Esophagus (tissue), 2 donors: Measurements from ENCODE around the gene HTR1E. TPM values are rescaled to one million over a fixed set of nuclear protein-coding genes. Genes with fewer than 3 reads are reported as not detected.
"Not testable (repeated sequence)": the region's sequence is repeated elsewhere in the genome, so short reads cannot be mapped to it uniquely, and the experiment has no call there.

Experiments used
- H3K27ac ChIP-seq, 2 donors: one replicate each; pipeline ENCODE4 v1.5.1; 2013; ENCODE audit warnings: low read depth in 2 of 2, mild to moderate bottlenecking in 2 of 2, inconsistent platforms in 1 of 2, low read length in 1 of 2, moderate library complexity in 1 of 2
- H3K27me3 ChIP-seq, 2 donors: one replicate each; pipeline ENCODE4 v1.6.1; 2013; ENCODE audit warnings: low read length in 2 of 2, control low read depth in 1 of 2, mild to moderate bottlenecking in 1 of 2; ENCODE audit not compliant: insufficient read depth in 2 of 2, control insufficient read depth in 1 of 2
- H3K36me3 ChIP-seq, 2 donors: one replicate each; pipeline ENCODE4 v1.6.1; 2013; ENCODE audit warnings: low read length in 1 of 2; ENCODE audit not compliant: control insufficient read depth in 2 of 2, insufficient read depth in 2 of 2
- H3K4me1 ChIP-seq, 2 donors: one replicate each; pipeline ENCODE4 v1.6.1; 2013; ENCODE audit warnings: low read length in 1 of 2; ENCODE audit not compliant: control insufficient read depth in 2 of 2, insufficient read depth in 2 of 2
- H3K4me3 ChIP-seq, 2 donors: one replicate each; pipeline ENCODE4 v1.5.1; 2013; ENCODE audit warnings: low read length in 2 of 2, mild to moderate bottlenecking in 2 of 2, low read depth in 1 of 2, moderate library complexity in 1 of 2
- H3K9me3 ChIP-seq, 2 donors: one replicate each; pipeline ENCODE4 v1.6.1; 2013; ENCODE audit warnings: mild to moderate bottlenecking in 2 of 2, low read depth in 1 of 2, low read length in 1 of 2, moderate library complexity in 1 of 2; ENCODE audit not compliant: control insufficient read depth in 2 of 2, insufficient read depth in 1 of 2
- WGBS, 2 donors: extraction: QIAGEN DNeasy Blood & Tissue Kit; methylation state at CpG; one replicate each; pipeline ENCODE4 v1.1.7; 2013; 5-methylcytosine and 5-hydroxymethylcytosine counted together
- polyA plus RNA-seq, 2 donors: library from polyadenylated mRNA; stranded (reverse); fragments of 200-250 nt; gene quantifications; one replicate each; pipeline ENCODE4 v1.2.3, GENCODE V29; 2013
- donor health status: healthy with polysubstance abuse.
- donor health status: Bipolar disorder and iron deficiency.

Gene HTR1E, protein sequence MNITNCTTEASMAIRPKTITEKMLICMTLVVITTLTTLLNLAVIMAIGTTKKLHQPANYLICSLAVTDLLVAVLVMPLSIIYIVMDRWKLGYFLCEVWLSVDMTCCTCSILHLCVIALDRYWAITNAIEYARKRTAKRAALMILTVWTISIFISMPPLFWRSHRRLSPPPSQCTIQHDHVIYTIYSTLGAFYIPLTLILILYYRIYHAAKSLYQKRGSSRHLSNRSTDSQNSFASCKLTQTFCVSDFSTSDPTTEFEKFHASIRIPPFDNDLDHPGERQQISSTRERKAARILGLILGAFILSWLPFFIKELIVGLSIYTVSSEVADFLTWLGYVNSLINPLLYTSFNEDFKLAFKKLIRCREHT
- not detected for polyA plus RNA-seq

DNA sequence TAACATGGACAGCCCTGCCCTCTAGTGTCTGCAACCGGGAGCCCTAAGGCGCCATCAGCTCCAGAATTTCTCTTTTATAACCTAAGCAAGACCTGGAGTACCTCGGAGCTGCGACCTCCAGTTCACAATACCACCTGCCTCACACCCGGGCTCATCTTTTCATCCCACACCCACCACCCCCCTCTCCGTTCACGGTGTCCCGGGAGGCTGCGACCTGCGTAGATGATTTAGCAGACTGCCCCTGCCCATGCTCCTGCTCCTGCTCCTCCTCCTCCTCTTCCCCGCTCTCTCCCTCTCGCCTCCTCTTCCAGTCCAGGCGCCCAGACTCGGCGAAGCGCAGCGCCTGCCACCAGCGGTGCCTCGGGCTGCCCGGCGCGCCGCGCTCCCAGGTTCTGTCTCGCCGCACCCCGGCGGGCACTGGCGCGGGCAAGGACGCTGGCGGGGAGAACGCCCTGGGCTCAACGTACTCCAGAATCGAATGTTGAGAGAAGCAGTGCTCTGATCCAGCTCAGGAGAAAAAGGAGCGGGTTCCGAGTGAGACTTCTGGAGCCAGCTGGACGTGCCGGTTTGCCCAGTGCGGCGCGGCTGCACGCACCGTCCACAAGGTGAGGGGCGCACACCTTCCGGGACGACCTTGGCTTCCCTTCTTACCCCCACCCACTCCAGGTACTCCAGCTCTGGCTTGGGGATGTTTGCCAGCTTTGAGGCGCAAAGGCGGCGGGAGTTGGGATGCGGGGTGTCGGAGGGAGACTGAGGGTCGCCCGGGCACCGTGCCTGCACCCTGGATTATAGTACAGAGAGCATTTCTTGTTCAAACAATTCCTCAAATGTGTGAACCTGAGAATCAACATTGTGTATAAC is at the start of gene HTR1E:
TSS of gene HTR1E (plus strand) at position 310 of the 861 bp plus-strand sequence. CDS start 77,807 bp downstream, outside the sequence.
- Histone ChIP-seq H3K27ac (no peak within 1 kb of the TSS), H3K27me3 (no peaks in the 10 kb centered on the region), H3K4me1 (no peaks in the 10 kb centered on the region), H3K9me3 (peaks cover 0 to 5% of the 10 kb centered on the region in 2 donors), H3K36me3 (no peaks in the 10 kb centered on the region), H3K4me3 (peak within 1 kb of the TSS; percentile 14 to 21)
- 3 to 6% methylated on average over 55 of the region's 55 CpGs for WGBS, 2 donors

DNA sequence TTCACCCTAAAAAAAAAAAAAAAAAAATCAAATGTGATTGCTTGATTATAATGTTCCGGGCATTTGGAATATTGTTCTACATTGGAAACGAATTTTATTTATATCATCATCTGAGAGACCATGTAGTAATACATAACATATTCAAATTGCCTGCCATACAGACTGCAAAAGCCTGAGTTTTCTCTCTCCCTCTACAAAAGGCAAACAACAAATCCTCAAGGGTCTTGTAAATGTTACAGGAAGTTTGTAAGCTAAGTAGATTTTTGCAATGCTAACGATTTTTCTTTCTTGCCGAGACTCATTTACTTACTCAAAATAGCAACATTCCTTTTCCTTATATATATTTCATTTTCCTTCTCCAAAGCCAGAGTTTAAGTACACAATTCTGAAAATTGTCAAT is 49.0 kb upstream of the HTR1E start:
- Histone ChIP-seq H3K27ac (no peak overlapping the region), H3K4me1 (no peaks in the 10 kb centered on the region), H3K4me3 (no peak overlapping the region), H3K27me3 (no peaks in the 10 kb centered on the region), H3K36me3 (no peaks in the 10 kb centered on the region), H3K9me3 (no peaks in the 10 kb centered on the region)
- WGBS, 2 donors, result 42 to 50% methylated on average over 4 of the region's 4 CpGs

DNA sequence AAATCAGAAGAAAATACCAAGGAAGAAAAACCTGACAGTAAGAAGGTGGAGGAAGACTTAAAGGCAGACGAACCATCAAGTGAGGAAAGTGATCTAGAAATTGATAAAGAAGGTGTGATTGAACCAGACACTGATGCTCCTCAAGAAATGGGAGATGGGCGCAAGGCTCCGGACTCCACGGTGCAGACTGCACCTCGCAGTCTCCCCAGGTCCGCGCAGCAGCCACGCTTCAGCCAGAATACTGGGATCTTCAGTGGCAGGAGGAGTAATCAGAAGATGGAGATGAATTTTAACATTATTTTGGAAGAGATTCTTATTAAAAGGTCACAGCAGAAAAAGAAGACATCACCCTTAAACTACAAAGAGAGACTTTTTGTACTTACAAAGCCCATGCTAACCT is 40.1 kb upstream of the HTR1E start:
- H3K4me3 ChIP-seq, H3K9me3 ChIP-seq, H3K27me3 ChIP-seq, H3K27ac ChIP-seq, H3K4me1 ChIP-seq, H3K36me3 ChIP-seq: not testable (repeated sequence)
- 92 to 95% methylated on average over 8 of the region's 8 CpGs for WGBS, 2 donors

DNA sequence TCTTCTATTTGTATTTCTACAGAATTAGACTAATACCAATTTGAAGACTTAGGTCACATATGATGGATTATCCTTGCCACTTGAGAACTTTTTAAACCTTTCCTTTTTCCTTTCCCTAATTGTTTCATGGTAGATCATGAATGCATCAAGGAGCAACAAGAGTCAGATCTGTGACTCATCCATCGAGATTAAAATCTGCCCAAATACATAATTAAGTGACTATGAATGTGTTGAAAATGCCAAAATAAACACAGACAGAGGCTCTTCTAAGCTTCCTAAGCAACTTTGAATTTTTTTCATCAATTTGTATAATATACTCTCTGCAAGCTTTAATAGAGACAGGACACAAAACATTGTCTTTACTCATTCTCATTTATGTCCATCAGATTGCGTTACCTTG is 23.5 kb upstream of the HTR1E start:
- Histone ChIP-seq H3K27me3 (no peaks in the 10 kb centered on the region), H3K4me3 (no peak overlapping the region), H3K9me3 (no peaks in the 10 kb centered on the region), H3K27ac (no peak overlapping the region), H3K36me3 (no peaks in the 10 kb centered on the region), H3K4me1 (no peaks in the 10 kb centered on the region)
- WGBS, 2 donors, result 50 to 54% methylated on average over 2 of the region's 2 CpGs

DNA sequence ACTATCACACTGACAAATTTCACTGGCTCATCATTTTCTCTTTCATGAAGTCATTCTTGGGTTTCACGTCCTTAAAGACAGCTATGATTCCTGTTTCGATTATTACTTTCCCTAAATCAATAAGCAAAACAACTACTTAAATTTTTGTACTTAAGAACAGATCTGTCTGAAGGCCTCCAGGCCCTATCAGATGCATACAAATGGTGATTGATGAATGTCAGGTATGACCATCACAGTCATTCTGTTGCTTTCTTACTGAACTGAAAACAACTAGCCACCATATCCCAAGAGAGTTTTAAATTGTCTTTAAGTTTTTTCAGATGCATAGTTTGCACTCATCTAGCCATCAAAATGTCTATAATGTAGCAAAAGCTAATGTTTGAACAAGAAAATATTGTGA is 20.9 kb upstream of the HTR1E start:
- H3K4me1 ChIP-seq, result no peaks in the 10 kb centered on the region
- WGBS, 2 donors, result 67 to 78% methylated on average over 2 of the region's 2 CpGs
- H3K9me3 ChIP-seq, result no peaks in the 10 kb centered on the region
- no peak overlapping the region for H3K27ac ChIP-seq
- H3K4me3 ChIP-seq, result no peak overlapping the region
- H3K27me3 ChIP-seq, result no peaks in the 10 kb centered on the region
- no peaks in the 10 kb centered on the region for H3K36me3 ChIP-seq

DNA sequence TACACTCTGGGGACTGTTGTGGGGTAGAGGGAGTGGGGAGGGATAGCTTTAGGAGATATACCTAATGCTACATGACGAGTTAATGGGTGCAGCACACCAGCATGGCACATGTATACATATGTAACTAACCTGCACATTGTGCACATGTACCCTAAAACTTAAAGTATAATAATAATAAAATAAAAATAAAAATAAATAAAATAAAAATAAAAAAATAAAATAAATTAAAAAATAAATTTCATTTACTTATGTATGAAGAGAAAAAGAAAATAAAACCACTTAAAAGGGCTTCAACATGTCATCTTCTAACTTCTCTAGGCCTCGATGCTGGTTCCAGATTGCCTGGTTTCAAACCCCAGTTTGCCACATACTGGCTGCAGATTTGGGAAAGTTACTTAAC is 10.2 kb upstream of the HTR1E start:
- not testable (repeated sequence) for H3K27ac ChIP-seq, H3K27me3 ChIP-seq, H3K4me1 ChIP-seq, H3K9me3 ChIP-seq, H3K36me3 ChIP-seq, H3K4me3 ChIP-seq
- 83 to 89% methylated on average over 2 of the region's 2 CpGs for WGBS, 2 donors

DNA sequence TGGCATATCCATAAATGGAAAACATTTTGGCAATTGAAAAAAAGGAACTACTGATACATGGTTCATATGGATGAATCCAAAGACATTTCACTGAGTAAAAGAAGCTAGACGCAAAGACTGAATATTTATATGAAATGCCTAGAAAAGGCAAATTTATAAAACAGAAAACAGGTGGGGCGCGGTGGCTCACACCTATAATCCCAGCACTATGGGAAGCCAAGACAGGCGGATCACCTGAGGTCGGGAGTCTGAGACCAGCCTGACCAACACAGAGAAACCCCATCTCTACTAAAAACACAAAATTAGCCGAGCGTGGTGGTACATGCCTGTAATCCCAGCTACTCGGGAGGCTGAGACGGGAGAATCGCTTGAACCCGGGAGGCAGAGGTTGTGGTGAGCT is 9.5 kb upstream of the HTR1E start:
- H3K4me3 ChIP-seq, H3K9me3 ChIP-seq, H3K4me1 ChIP-seq, H3K27me3 ChIP-seq, H3K27ac ChIP-seq, H3K36me3 ChIP-seq: not testable (repeated sequence)
- WGBS, 2 donors, result 93% methylated on average over 11 of the region's 11 CpGs

DNA sequence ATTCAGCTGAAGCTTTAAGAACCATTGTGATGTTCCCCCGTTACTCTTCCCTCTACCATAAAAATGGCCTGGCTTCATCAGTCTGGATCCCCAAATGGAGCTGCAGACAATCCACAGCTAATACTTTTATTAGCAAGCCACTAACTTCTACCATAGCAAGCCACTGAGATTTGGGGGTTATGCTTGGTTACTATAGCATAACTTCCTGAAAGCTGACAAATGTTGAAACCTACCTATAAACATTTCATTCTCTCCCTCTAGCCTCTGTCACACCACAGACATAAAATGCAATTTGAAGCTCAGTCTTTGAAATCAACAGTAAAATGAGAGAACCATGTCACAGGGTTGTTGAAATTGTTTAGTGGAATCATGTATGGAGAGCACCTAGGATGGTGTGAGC is 3.0 kb upstream of the HTR1E start:
- 69 to 75% methylated on average over 1 of the region's 1 CpG for WGBS, 2 donors
- no peak overlapping the region for H3K4me3 ChIP-seq
- peaks cover 0 to 5% of the 10 kb centered on the region in 2 donors for H3K9me3 ChIP-seq

DNA sequence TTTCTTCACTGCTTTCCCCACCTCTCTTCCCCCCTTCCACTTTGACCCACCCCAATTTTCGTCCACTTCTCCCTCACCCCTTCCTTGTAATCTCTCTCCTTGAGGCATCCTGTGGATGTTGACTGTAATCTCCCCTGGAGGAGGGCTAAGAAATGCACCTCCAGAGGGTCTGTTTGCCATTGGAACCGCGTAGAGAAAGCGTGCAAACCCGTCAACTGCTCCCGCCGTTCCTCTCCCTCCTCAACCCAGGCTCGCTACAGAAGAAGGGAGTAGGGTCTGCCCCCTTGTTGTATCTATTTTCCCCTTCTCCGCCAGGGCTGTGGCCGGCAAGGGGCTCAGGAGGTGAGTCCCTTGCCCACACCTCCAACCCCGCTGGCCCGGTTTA is 502 bp upstream of the HTR1E start:
- Histone ChIP-seq H3K27ac (no peak overlapping the region), H3K4me3 (peak overlapping the region in 1 of 2 donors; percentile 14), H3K27me3 (no peaks in the 10 kb centered on the region), H3K36me3 (no peaks in the 10 kb centered on the region), H3K9me3 (peaks cover 0 to 5% of the 10 kb centered on the region in 2 donors), H3K4me1 (no peaks in the 10 kb centered on the region)
- WGBS, 2 donors, result 12 to 16% methylated on average over 12 of the region's 12 CpGs

More for the DNA sequence above, 3.0 kb upstream of the HTR1E start:
- no peak overlapping the region for H3K27ac ChIP-seq
- H3K36me3 ChIP-seq, result no peaks in the 10 kb centered on the region
- H3K27me3 ChIP-seq, result no peaks in the 10 kb centered on the region
- no peaks in the 10 kb centered on the region for H3K4me1 ChIP-seq
